HG03457 (cell line): Measurements from ENCODE around the gene MYB.

ENCODE experiments used
- ATAC-seq: cut with Tn5 transposase; IDR thresholded peaks from one replicate; pipeline ENCODE4 v1.9.1; 2021; ENCODE audit warnings: moderate number of reproducible peaks; ENCODE audit not compliant: unreplicated experiment

MYB gene

GRCh38 chr6:135185483-135185882 is 4.4 kb downstream of the MYB start:
- no peak for ATAC-seq

- no peak for ATAC-seq
Observed at GRCh38 chr6:135186255-135186654, 5.1 kb downstream of the MYB start.

- ATAC-seq, result no peak
Observed at GRCh38 chr6:135187372-135187771, 6.3 kb downstream of the MYB start.

DNA sequence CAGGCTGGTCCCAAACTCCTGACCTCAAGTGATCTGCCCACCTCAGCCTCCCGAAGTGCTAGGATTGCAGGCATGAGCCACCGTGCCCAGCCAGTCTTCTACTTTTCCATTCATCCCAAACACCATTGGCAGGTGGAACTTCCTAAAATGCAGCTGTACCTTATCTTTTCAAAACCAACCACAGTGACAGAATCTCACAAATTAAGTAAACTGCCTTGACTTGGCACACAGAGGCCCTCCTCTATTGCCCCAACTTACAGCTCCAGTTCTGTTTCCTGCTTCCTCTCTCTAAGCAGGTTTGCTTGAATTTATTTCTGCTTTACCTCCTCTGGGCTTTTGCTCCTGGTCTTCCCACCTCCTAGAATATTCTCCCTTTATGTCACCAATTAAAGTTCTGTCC is 7.6 kb downstream of the MYB start:
- no peak for ATAC-seq

DNA sequence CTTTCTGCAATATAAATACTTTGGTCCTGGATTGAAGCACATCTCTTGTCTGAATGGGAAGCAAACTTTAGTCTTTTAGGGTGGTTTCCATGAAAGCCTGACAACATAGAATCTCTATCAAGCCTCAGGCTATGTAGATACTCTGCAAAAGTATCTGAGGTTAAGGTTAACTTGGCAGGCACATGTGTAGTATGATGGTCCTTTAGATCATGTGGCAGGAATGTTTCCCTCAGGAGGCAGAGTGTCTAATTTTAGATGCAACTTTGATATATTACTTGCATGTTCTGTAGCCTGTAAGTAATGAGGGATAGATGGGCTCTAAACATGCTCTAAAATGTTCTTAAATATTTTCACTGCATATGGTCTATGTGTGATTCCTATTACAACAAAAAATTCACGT is 8.2 kb downstream of the MYB start:
- no peak for ATAC-seq

DNA sequence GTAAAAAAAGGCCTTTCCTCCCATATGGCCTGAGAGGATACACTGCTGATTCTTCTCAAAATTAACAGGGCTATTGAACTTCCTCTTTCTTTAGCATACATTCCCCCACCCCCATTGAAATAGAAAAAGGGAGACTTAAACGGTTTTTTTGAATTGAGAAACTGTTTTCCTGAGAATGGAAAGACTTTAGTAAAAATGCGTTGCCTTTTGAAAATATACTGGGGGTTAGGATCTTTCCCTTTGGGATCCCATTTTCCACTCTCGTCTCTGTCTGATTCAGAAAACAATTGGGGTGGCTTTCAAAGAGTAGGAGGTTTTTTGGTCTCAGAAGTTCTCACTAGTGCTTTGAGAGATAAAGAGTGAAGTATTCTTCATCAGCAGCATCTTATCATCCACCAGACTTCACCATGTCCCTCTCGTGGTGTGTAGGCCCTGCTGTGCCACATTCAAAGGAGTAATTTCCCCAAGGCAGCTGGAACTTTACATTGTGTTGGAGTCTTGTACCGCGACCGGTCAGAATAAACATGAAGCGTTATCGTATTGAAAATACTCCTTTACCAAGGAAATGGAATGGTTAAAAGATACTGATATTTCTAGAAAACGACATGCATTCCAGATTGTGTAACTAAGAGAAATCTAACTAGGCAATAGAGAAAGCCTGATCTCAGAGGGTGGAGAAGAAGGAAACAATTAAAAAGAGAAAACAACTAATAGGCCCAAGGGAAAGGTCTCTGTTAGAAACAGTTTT is 10.6 kb downstream of the MYB start:
- no peak for ATAC-seq

DNA sequence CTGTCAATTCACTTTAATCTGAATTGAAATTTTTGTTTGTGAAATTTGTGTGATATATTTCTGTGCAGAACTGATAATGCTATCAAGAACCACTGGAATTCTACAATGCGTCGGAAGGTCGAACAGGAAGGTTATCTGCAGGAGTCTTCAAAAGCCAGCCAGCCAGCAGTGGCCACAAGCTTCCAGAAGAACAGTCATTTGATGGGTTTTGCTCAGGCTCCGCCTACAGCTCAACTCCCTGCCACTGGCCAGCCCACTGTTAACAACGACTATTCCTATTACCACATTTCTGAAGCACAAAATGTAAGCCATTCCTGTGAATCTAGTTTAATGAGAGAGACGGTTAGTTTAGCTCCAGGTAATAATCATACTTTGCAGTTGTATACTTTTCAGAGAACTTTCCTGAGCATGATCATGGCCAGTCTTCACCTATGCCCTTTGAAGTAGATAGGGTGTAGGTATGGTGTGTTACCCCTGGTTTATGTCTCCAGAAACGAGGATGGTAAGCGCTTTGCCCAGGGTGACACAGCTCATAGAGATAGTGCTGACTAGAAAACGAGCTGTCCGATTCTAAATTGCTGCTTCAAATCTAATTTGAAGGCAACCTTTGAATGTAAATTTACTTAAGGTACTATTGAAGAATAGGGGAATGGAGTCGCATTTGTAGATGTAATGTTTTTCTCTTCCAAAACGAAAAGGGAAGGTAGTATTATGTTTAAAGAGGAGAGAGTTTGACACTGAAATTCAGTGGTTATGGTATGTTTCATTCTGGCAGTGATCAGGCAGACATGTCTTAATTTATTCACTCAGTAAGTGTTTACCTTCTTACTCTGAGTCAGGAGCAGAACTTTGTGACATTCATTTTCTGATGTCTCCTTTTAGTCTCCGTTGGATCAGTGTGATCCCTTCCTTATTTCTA is 11.4 kb downstream of the MYB start:
- no peak for ATAC-seq

DNA sequence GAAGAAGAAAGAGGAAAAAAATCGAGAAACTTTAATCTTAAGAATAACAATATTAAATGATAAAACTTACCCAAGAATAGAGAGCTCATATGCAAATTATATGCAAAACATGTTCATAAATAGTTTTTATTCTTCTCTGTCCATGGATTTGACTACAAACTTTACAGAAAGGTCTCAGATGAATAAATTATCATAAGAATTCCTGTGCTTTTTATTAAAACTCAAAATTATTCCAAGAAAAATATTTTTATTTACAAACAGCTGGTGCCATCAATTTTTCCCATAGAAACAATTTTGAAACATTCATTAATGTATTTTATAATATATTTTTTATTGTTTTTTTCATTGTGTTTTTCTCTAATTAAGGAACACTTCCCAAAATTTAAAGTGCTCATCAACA is 12.1 kb downstream of the MYB start:
- ATAC-seq, result no peak

DNA sequence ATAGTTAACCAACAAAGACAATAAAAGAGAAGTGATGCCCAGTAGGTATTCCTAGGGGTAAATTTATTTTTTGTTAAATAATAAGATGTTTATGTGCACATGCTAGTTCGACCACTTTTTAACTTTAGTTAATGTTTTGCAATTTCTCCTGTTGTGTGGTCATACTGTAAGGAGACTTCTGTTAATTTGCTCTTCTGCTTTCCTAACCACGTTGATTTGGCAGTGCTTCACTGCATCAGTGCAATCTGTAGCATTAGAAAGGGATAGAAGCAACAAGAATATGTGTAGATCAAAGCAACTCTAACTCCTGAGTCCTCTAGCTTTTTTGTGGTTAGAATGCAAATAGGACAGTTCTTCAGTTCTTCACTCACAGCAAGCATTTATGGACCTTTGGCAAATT is 13.9 kb downstream of the MYB start:
- ATAC-seq, result no peak

DNA sequence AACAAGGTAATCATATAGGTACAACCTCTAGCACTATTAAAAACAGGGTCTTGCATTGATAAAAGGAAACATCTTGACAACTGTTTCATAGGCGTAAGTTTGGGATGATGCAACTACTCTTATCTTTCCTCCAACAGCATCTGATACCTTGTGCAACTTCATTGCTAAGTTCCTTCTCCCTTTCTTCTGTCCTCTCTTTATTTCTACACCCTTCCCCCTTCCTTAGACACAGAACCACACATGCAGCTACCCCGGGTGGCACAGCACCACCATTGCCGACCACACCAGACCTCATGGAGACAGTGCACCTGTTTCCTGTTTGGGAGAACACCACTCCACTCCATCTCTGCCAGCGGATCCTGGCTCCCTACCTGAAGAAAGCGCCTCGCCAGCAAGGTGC is 14.4 kb downstream of the MYB start:
- no peak for ATAC-seq

DNA sequence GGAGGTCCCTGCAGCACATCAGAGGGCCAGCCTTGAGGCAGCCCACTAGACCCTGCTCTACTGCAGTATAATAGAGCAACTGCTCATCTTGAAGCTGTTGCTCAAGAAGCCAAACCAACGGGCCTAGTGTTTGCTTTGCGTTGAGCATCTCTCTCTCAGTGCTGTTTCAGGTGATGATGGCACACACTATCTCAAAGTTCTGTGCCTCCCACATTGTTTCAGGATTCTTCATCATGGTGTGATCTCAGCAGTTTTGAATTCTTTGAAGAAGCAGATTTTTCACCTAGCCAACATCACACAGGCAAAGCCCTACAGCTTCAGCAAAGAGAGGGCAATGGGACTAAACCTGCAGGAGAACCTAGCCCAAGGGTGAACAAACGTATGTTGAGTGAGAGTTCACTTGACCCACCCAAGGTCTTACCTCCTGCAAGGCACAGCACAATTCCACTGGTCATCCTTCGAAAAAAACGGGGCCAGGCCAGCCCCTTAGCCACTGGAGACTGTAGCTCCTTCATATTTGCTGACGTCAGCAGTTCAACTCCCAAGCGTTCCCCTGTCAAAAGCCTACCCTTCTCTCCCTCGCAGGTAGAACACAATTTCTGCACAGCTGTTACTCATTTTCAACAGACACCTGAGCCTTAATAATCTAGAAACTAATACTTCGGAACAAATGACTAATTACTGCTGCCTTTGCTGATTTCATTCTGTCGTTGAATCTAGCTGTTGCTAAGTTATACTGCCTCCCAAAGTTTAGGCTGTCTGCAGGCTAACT is 15.8 kb downstream of the MYB start:
- no peak for ATAC-seq

- ATAC-seq, result no peak
Observed at GRCh38 chr6:135202836-135203235, 21.7 kb downstream of the MYB start.

- ATAC-seq, result no peak
Observed at GRCh38 chr6:135204951-135205350, 23.8 kb downstream of the MYB start.

GRCh38 chr6:135209803-135210202 is 28.7 kb downstream of the MYB start:
- no peak for ATAC-seq

- no peak for ATAC-seq
Observed at GRCh38 chr6:135210632-135211305, 29.7 kb downstream of the MYB start.

DNA sequence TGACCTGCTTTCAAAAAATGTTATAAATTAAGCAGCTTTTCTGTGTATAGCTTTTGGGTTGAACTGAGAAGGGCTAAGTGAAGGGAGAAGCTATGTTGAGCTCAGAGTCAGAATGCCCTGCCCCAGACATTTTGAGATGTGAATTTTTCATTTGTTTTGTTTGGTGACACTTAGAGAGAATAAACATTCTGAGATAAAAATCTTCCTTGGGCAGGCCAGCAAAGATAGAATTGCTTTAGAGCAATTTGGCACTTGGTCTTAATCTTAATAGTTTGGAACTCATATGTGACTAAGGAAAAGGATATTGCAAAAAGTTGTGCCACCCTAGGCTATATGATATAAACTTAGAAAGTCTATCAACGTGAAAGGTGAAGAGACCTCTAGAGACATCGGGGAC is 30.2 kb downstream of the MYB start:
- no peak for ATAC-seq

DNA sequence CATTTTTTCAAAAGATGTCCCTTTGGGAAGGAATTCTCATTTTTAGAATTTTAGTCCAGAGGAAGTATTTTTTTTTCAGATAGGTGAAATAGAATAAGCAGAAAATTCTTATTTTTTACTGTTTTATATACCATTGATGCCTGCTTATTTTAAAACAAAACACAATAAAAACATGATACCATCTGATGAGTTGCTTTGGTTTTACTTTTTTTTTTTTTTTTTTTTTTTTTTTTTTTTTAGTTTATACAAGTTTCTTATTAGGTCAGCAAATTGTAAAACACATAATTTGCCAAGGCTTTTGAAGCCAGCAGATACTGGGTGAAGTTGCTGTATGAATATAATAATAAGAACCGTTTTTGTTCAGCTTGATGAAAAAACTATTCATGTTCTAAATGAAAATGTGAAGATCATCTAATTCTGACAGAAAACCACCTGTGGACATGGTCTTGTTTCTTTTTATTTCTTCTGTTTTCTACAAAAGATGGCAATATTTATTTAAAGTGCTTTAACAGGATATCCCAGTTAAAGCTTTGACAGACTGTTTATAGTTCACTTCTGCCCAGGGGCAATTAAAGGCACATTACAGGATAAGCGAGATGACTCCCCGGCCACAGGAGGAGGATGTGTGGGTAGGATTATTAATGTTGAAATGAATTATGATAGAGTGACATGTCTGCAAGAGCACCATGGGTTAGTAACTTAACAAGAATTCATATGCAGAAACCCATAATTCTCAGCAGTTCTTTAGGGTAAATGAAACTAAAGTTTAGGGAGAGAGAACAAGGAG is 31.1 kb downstream of the MYB start:
- no peak for ATAC-seq

DNA sequence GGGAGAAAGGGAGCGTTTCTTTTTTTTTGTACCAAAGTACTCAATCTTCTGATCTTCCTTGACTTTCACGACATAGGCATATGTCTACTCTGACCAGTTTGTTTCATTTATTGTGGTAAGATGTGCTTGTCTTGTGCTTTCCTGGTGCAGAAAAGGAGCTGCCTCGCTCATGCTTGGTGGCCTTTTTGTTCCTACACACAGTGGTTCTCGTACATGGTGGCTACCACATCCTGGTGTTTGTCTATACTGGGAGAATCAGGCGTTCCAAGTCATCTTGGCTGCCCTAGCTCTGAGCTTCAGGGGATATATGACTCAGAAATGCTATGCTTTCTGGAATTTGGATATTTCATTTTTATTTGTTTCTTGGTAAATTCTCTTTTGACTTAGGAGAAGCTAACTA is 31.8 kb downstream of the MYB start:
- ATAC-seq, result no peak

GRCh38 chr6:135213616-135214015 is 32.5 kb downstream of the MYB start:
- ATAC-seq, result no peak

GRCh38 chr6:135215160-135215559 is 34.1 kb downstream of the MYB start:
- no peak for ATAC-seq
